ENCODE data around the gene FOXF2.

Gene FOXF2

GRCh38 chr6:1394514-1395463 lies 5.4 kb downstream of the FOXF2 start:
- Histone ChIP-seq H3K4me3 (ENCODE audit: low read length) (no peak overlapping the region), H3K36me3 (ENCODE audit: insufficient read depth, low read length) (no peaks in the 10 kb centered on the region), H3K27me3 (ENCODE audit: control insufficient read depth, insufficient read depth, low read length) (peaks cover 85% of the 10 kb centered on the region), H3K9ac (ENCODE audit: low read depth, low read length) (no peak overlapping the region), H3K9me3 (replicated peaks; ENCODE audit: low read length) (no peaks in the 10 kb centered on the region), H3K4me1 (ENCODE audit: control insufficient read depth, insufficient read depth, low read length) (peaks cover 9% of the 10 kb centered on the region), H3K4me2 (ENCODE audit: low read length) (no peak overlapping the region)

GRCh38 chr6:1395506-1395905 lies 6.1 kb downstream of the FOXF2 start:
- no peak overlapping the region for H3K4me2 ChIP-seq (ENCODE audit: low read length)
- no peak overlapping the region for H3K9ac ChIP-seq (ENCODE audit: low read depth, low read length)
- H3K36me3 ChIP-seq (ENCODE audit: insufficient read depth, low read length) = no peaks in the 10 kb centered on the region
- H3K9me3 ChIP-seq (replicated peaks; ENCODE audit: low read length) = no peaks in the 10 kb centered on the region
- H3K4me1 ChIP-seq (ENCODE audit: control insufficient read depth, insufficient read depth, low read length) = peaks cover 6% of the 10 kb centered on the region
- H3K4me3 ChIP-seq (ENCODE audit: low read length) = no peak overlapping the region
- H3K27me3 ChIP-seq (ENCODE audit: control insufficient read depth, insufficient read depth, low read length) = peaks cover 79% of the 10 kb centered on the region

- peaks cover 72% of the 10 kb centered on the region for H3K27me3 ChIP-seq (ENCODE audit: control insufficient read depth, insufficient read depth, low read length)
- H3K36me3 ChIP-seq (ENCODE audit: insufficient read depth, low read length) = no peaks in the 10 kb centered on the region
- no peak overlapping the region for H3K9ac ChIP-seq (ENCODE audit: low read depth, low read length)
- H3K9me3 ChIP-seq (replicated peaks; ENCODE audit: low read length) = no peaks in the 10 kb centered on the region
- peaks cover 6% of the 10 kb centered on the region for H3K4me1 ChIP-seq (ENCODE audit: control insufficient read depth, insufficient read depth, low read length)
- no peak overlapping the region for H3K4me2 ChIP-seq (ENCODE audit: low read length)
- no peak overlapping the region for H3K4me3 ChIP-seq (ENCODE audit: low read length)
Observed at GRCh38 chr6:1395941-1396908, 6.8 kb downstream of the FOXF2 start.

GRCh38 chr6:1396952-1397868 lies 7.8 kb downstream of the FOXF2 start:
- H3K9ac ChIP-seq (ENCODE audit: low read depth, low read length) = no peak overlapping the region
- H3K9me3 ChIP-seq (replicated peaks; ENCODE audit: low read length) = no peaks in the 10 kb centered on the region
- peaks cover 62% of the 10 kb centered on the region for H3K27me3 ChIP-seq (ENCODE audit: control insufficient read depth, insufficient read depth, low read length)
- no peaks in the 10 kb centered on the region for H3K36me3 ChIP-seq (ENCODE audit: insufficient read depth, low read length)
- no peak overlapping the region for H3K4me2 ChIP-seq (ENCODE audit: low read length)
- no peak overlapping the region for H3K4me3 ChIP-seq (ENCODE audit: low read length)
- H3K4me1 ChIP-seq (ENCODE audit: control insufficient read depth, insufficient read depth, low read length) = peaks cover 6% of the 10 kb centered on the region

GRCh38 chr6:1399085-1399780 lies 9.9 kb downstream of the FOXF2 start:
- no peaks in the 10 kb centered on the region for H3K4me1 ChIP-seq (ENCODE audit: control insufficient read depth, insufficient read depth, low read length)
- H3K4me2 ChIP-seq (ENCODE audit: low read length) = no peak overlapping the region
- H3K27me3 ChIP-seq (ENCODE audit: control insufficient read depth, insufficient read depth, low read length) = peaks cover 42% of the 10 kb centered on the region
- H3K36me3 ChIP-seq (ENCODE audit: insufficient read depth, low read length) = no peaks in the 10 kb centered on the region
- no peak overlapping the region for H3K4me3 ChIP-seq (ENCODE audit: low read length)
- H3K9me3 ChIP-seq (replicated peaks; ENCODE audit: low read length) = no peaks in the 10 kb centered on the region
- H3K9ac ChIP-seq (ENCODE audit: low read depth, low read length) = no peak overlapping the region

- Histone ChIP-seq H3K4me3 (ENCODE audit: low read length) (no peak overlapping the region), H3K9ac (ENCODE audit: low read depth, low read length) (no peak overlapping the region), H3K36me3 (ENCODE audit: insufficient read depth, low read length) (no peaks in the 10 kb centered on the region), H3K4me2 (ENCODE audit: low read length) (no peak overlapping the region), H3K4me1 (ENCODE audit: control insufficient read depth, insufficient read depth, low read length) (no peaks in the 10 kb centered on the region), H3K27me3 (ENCODE audit: control insufficient read depth, insufficient read depth, low read length) (peaks cover 32% of the 10 kb centered on the region), H3K9me3 (replicated peaks; ENCODE audit: low read length) (no peaks in the 10 kb centered on the region)
Observed at GRCh38 chr6:1400126-1400850, 10.9 kb downstream of the FOXF2 start.

- Histone ChIP-seq H3K4me3 (ENCODE audit: low read length) (no peak overlapping the region), H3K4me1 (ENCODE audit: control insufficient read depth, insufficient read depth, low read length) (no peaks in the 10 kb centered on the region), H3K27me3 (ENCODE audit: control insufficient read depth, insufficient read depth, low read length) (peaks cover 19% of the 10 kb centered on the region), H3K9me3 (replicated peaks; ENCODE audit: low read length) (no peaks in the 10 kb centered on the region), H3K9ac (ENCODE audit: low read depth, low read length) (no peak overlapping the region), H3K4me2 (ENCODE audit: low read length) (no peak overlapping the region), H3K36me3 (ENCODE audit: insufficient read depth, low read length) (no peaks in the 10 kb centered on the region)
Observed at GRCh38 chr6:1402369-1402768, 13.0 kb downstream of the FOXF2 start.

- no peak overlapping the region for H3K4me3 ChIP-seq (ENCODE audit: low read length)
- no peak overlapping the region for H3K4me2 ChIP-seq (ENCODE audit: low read length)
- no peaks in the 10 kb centered on the region for H3K4me1 ChIP-seq (ENCODE audit: control insufficient read depth, insufficient read depth, low read length)
- H3K27me3 ChIP-seq (ENCODE audit: control insufficient read depth, insufficient read depth, low read length) = peaks cover 20% of the 10 kb centered on the region
- no peaks in the 10 kb centered on the region for H3K36me3 ChIP-seq (ENCODE audit: insufficient read depth, low read length)
- no peaks in the 10 kb centered on the region for H3K9me3 ChIP-seq (replicated peaks; ENCODE audit: low read length)
- H3K9ac ChIP-seq (ENCODE audit: low read depth, low read length) = no peak overlapping the region
Observed at GRCh38 chr6:1402868-1403267, 13.5 kb downstream of the FOXF2 start.

- Histone ChIP-seq H3K4me2 (ENCODE audit: low read length) (no peak overlapping the region), H3K9me3 (replicated peaks; ENCODE audit: low read length) (no peaks in the 10 kb centered on the region), H3K4me1 (ENCODE audit: control insufficient read depth, insufficient read depth, low read length) (no peaks in the 10 kb centered on the region), H3K4me3 (ENCODE audit: low read length) (no peak overlapping the region), H3K27me3 (ENCODE audit: control insufficient read depth, insufficient read depth, low read length) (peaks cover 8% of the 10 kb centered on the region), H3K9ac (ENCODE audit: low read depth, low read length) (no peak overlapping the region), H3K36me3 (ENCODE audit: insufficient read depth, low read length) (no peaks in the 10 kb centered on the region)
Observed at GRCh38 chr6:1403851-1404712, 14.7 kb downstream of the FOXF2 start.

Measured in skeletal muscle satellite cell (primary cell).